CD4-positive, alpha-beta T cell (primary cell): ENCODE measurements around the gene RBM33. TPM values are rescaled to one million over a fixed set of nuclear protein-coding genes. Genes with fewer than 3 reads are reported as not detected.

Experiments
- ATAC-seq: fragments of 200-7000 bp; cut with Tn5 transposase; one replicate; pipeline ENCODE4 v1.10.0; 2022; ENCODE audit warnings: mild to moderate bottlenecking; ENCODE audit not compliant: poor library complexity
- CTCF ChIA-PET: fragments of 350-600 bp; sonication (Branson Sonifier 250); formaldehyde crosslinking; loops from one replicate; lab custom pipeline; 2021; ENCODE audit warnings: antibody characterized with exemption, inconsistent platforms; lab: Charles Lee
- POLR2A ChIA-PET: fragments of 350-600 bp; sonication (Branson Sonifier 250); formaldehyde crosslinking; loops from one replicate; lab custom pipeline; 2021; ENCODE audit warnings: antibody characterized with exemption, inconsistent platforms; lab: Charles Lee
- DNase-seq, 14 experiments: peaks; one replicate each; pipeline ENCODE4 v3.0.0-alpha.2; 2013 to 2020; ENCODE audit warnings: mixed read lengths in 2 of 14
- H3K27ac ChIP-seq, 2 donors: one replicate each; pipeline versions ENCODE4 v1.5.1 to v1.7.0; 2013; ENCODE audit warnings: low read length in 2 of 2, low read depth in 1 of 2, mild to moderate bottlenecking in 1 of 2
- H3K27me3 ChIP-seq, 2 experiments: 1 replicate in 1 of 2; 2 replicates in 1 of 2; pipeline versions ENCODE4 v1.6.1 to v1.7.0; 2013; ENCODE audit warnings: low read length in 2 of 2, control low read depth in 1 of 2, mild to moderate bottlenecking in 1 of 2, moderate library complexity in 1 of 2; ENCODE audit not compliant: insufficient read depth in 2 of 2, control insufficient read depth in 1 of 2
- H3K36me3 ChIP-seq: one replicate; pipeline ENCODE4 v1.6.1; 2013; ENCODE audit warnings: low read length, control low read depth; ENCODE audit not compliant: insufficient read depth
- H3K4me1 ChIP-seq: one replicate; pipeline ENCODE4 v1.6.1; 2013; ENCODE audit warnings: low read length, control low read depth; ENCODE audit not compliant: insufficient read depth
- H3K4me3 ChIP-seq: one replicate; pipeline ENCODE4 v1.5.1; 2013; ENCODE audit warnings: mild to moderate bottlenecking, low read length, moderate library complexity
- H3K9me3 ChIP-seq, 2 experiments: 1 replicate in 1 of 2; 2 replicates in 1 of 2; pipeline versions ENCODE4 v1.6.1 to v1.7.0; 2013; ENCODE audit warnings: low read length in 2 of 2, mild to moderate bottlenecking in 2 of 2, control low read depth in 1 of 2, moderate library complexity in 1 of 2; ENCODE audit not compliant: control insufficient read depth in 1 of 2, insufficient read depth in 1 of 2
- H3K27ac Mint-ChIP-seq: one replicate; pipeline ENCODE4 v1.8.0; 2020; ENCODE audit warnings: mixed read lengths
- H3K27me3 Mint-ChIP-seq: one replicate; pipeline ENCODE4 v1.8.0; 2021; ENCODE audit warnings: mixed read lengths
- H3K36me3 Mint-ChIP-seq: one replicate; pipeline ENCODE4 v1.8.0; 2021; ENCODE audit warnings: low read depth, mixed read lengths
- H3K4me1 Mint-ChIP-seq: one replicate; pipeline ENCODE4 v1.8.0; 2021; ENCODE audit warnings: low read depth, mixed read lengths
- H3K4me3 Mint-ChIP-seq: one replicate; pipeline ENCODE4 v1.8.0; 2020; ENCODE audit warnings: mild to moderate bottlenecking, mixed read lengths
- H3K9me3 Mint-ChIP-seq: one replicate; pipeline ENCODE4 v1.8.0; 2020; ENCODE audit warnings: mixed read lengths
- CTCF ChIP-seq: fragments of 200-600 bp; IDR thresholded peaks from one replicate; pipeline ENCODE4 v1.8.0; 2022; ENCODE audit warnings: antibody characterized with exemption, mild to moderate bottlenecking
- intact Hi-C, 2 experiments: fragments of 100-400 bp; cut with DNase I in 1 of 2; cut with micrococcal nuclease in 1 of 2; formaldehyde crosslinking; loops; one replicate each; pipeline versions ENCODE4 v1.15.1 to v1.9.0; 2023 to 2025; cut with DNase I, micrococcal nuclease
- total RNA-seq, 174 experiments: library from RNA in 2 of 174; stranded (reverse) in 2 of 174; gene quantifications; one replicate each; pipeline ENCODE4 v1.2.3 and lab custom pipeline; 2021 to 2026

RBM33 gene
- total RNA-seq, 2 experiments from 2014 or later, result 178 to 184 TPM

- no peaks in the 10 kb centered on the region for H3K27me3 Mint-ChIP-seq
- H3K4me1 Mint-ChIP-seq, result peaks cover 78% of the 10 kb centered on the region
- peaks cover 91% of the 10 kb centered on the region for H3K36me3 Mint-ChIP-seq
- DNase-seq (no peak), ATAC-seq (no peak)
- H3K4me3 ChIP-seq, result no peak overlapping the region
- peaks cover 49% of the 10 kb centered on the region for H3K36me3 ChIP-seq
- no peak overlapping the region for H3K4me3 Mint-ChIP-seq
- H3K27ac Mint-ChIP-seq, result no peak overlapping the region
- no peak overlapping the region for H3K27ac ChIP-seq
- no peaks in the 10 kb centered on the region for H3K9me3 ChIP-seq
- ChIA-PET CTCF (interaction anchor here (1.9 kb wide), 1 partner anchor 139 kb away, joined by 6 read pairs; no protein-coding TSS in a partner anchor), POLR2A (no interaction called here)
- peaks cover 20% of the 10 kb centered on the region for H3K4me1 ChIP-seq
- no peak for TF ChIP-seq CTCF
- no peaks in the 10 kb centered on the region for H3K27me3 ChIP-seq
- no peaks in the 10 kb centered on the region for H3K9me3 Mint-ChIP-seq
- intact Hi-C loops, result loop anchor here in 1 of 2 experiments (10.0 kb wide), 1 partner anchor 813 kb away; no protein-coding TSS in a partner anchor
Measured at GRCh38 chr7:155737590-155737989, 93.1 kb downstream of the RBM33 start.

- intact Hi-C loops, result loop anchor here (1.0 to 10.0 kb wide), 4 partner anchors 140 to 813 kb away; no protein-coding TSS in a partner anchor
- no peak overlapping the region for H3K4me3 ChIP-seq
- H3K27ac ChIP-seq, result no peak overlapping the region
- Mint-ChIP-seq H3K36me3 (peaks cover 91% of the 10 kb centered on the region), H3K27ac (no peak overlapping the region), H3K4me1 (peaks cover 73% of the 10 kb centered on the region), H3K27me3 (no peaks in the 10 kb centered on the region), H3K4me3 (no peak overlapping the region), H3K9me3 (no peaks in the 10 kb centered on the region)
- no peaks in the 10 kb centered on the region for H3K9me3 ChIP-seq
- peaks cover 16% of the 10 kb centered on the region for H3K4me1 ChIP-seq
- CTCF ChIA-PET, result no interaction called here
- H3K27me3 ChIP-seq, result no peaks in the 10 kb centered on the region
- POLR2A ChIA-PET, result no interaction called here
- no peak for TF ChIP-seq CTCF
- DNase-seq, result no peak
- no peak for ATAC-seq
- peaks cover 54% of the 10 kb centered on the region for H3K36me3 ChIP-seq
Measured at GRCh38 chr7:155738104-155738503, 93.6 kb downstream of the RBM33 start.

GRCh38 chr7:155738652-155739537 is 94.4 kb downstream of the RBM33 start:
- Mint-ChIP-seq H3K36me3 (peaks cover 91% of the 10 kb centered on the region), H3K4me1 (peaks cover 65% of the 10 kb centered on the region), H3K4me3 (peak overlapping the region; percentile 26), H3K9me3 (no peaks in the 10 kb centered on the region), H3K27me3 (no peaks in the 10 kb centered on the region), H3K27ac (peak overlapping the region; percentile 64)
- POLR2A ChIA-PET, result no interaction called here
- H3K27ac ChIP-seq, result no peak overlapping the region
- H3K27me3 ChIP-seq, result no peaks in the 10 kb centered on the region
- peaks cover 10% of the 10 kb centered on the region for H3K4me1 ChIP-seq
- intact Hi-C loops, result loop anchor here (1.0 to 10.0 kb wide), 5 partner anchors 25 to 814 kb away; no protein-coding TSS in a partner anchor
- H3K36me3 ChIP-seq, result peaks cover 62% of the 10 kb centered on the region
- TF ChIP-seq CTCF, result peak; percentile 67
- ATAC-seq, result peak; percentile 93
- CTCF ChIA-PET, result interaction anchor here (2.6 kb wide), 1 partner anchor 140 kb away, joined by 11 read pairs; no protein-coding TSS in a partner anchor
- no peak overlapping the region for H3K4me3 ChIP-seq
- DNase-seq, result peak; percentile 40 to 80 (median 60)
- no peaks in the 10 kb centered on the region for H3K9me3 ChIP-seq
